ENCODE measurements around the gene TMC3. TPM values are rescaled to one million over a fixed set of nuclear protein-coding genes. Genes with fewer than 3 reads are reported as not detected.

The TMC3 gene
- total and polyA plus RNA-seq, 10 of the 15 experiments (the other 5 are each of a cell fraction or from before 2014, with no cell fraction given), result 0.03 to 0.04 (median 0.04) TPM; not detected in 7

GRCh38 chr15:81322676-81323253 lies 51.2 kb downstream of the TMC3 start (continued):
- no peak for TF ChIP-seq SREBF2 (IDR thresholded peaks at IDR 0.05; ENCODE audit: low read length)
- TF ChIP-seq JUNB (IDR thresholded peaks at IDR 0.05), result no peak
- no peak for TF ChIP-seq PML (IDR thresholded peaks at IDR 0.05; ENCODE audit: low read length)
- no peak for TF ChIP-seq NKRF (conservative IDR thresholded peaks at IDR 0.05)
- no peak for TF ChIP-seq GATAD2B (conservative IDR thresholded peaks at IDR 0.05; ENCODE audit: low read depth)
- TF ChIP-seq USF1 (IDR thresholded peaks at IDR 0.05; ENCODE audit: borderline replicate concordance, extremely low read length, insufficient read depth, low read depth, low read length), result no peak
- no peak for TF ChIP-seq EP300 (IDR thresholded peaks at IDR 0.05; ENCODE audit: borderline replicate concordance in 1 of 2, control insufficient read depth in 1 of 2, low read depth in 2 of 2, low read length in 2 of 2)
- TF ChIP-seq KLF5 (IDR thresholded peaks at IDR 0.05; ENCODE audit: partially characterized antibody), result no peak
- no peak for TF ChIP-seq SIX5 (IDR thresholded peaks at IDR 0.05; ENCODE audit: low read depth, low read length, severe bottlenecking)
- TF ChIP-seq SMARCA5 (IDR thresholded peaks at IDR 0.05), result no peak
- TF ChIP-seq IRF4 (IDR thresholded peaks at IDR 0.05; ENCODE audit: low read depth, low read length), result no peak
